ENCODE results near the gene CSF3R. TPM values are rescaled to one million over a fixed set of nuclear protein-coding genes. Genes with fewer than 3 reads are reported as not detected.

CSF3R gene
- total RNA-seq, 1 experiment from 2014 or later, result not detected

- peaks cover 23 to 24% of the 10 kb centered on the region in 2 experiments for H3K4me1 Mint-ChIP-seq
- Histone ChIP-seq H2BK15ac (ENCODE audit: low read depth, low read length) (no peak overlapping the region), H2AFZ (ENCODE audit: low read length) (no peak overlapping the region), H3K79me1 (ENCODE audit: insufficient read depth, low read depth, low read length, poor library complexity, severe bottlenecking) (no peaks in the 10 kb centered on the region), H3K9ac (ENCODE audit: extremely low read depth, insufficient read length, low read length) (no peak overlapping the region), H3K23me2 (ENCODE audit: insufficient read length, low read depth, low read length, poor library complexity, severe bottlenecking) (no peaks in the 10 kb centered on the region), H2AK5ac (ENCODE audit: insufficient read length, low read length) (no peak overlapping the region), H4K8ac (replicated peaks; ENCODE audit: insufficient read length, low read depth, low read length) (no peak overlapping the region), H4K20me1 (ENCODE audit: control insufficient read depth, insufficient read depth, insufficient read length) (no peaks in the 10 kb centered on the region), H2BK20ac (ENCODE audit: low read depth, low read length, poor library complexity, severe bottlenecking) (no peak overlapping the region), H3K56ac (ENCODE audit: insufficient read length, low read depth, low read length) (no peak overlapping the region), H3K79me2 (ENCODE audit: insufficient read depth, low read length) (no peaks in the 10 kb centered on the region), H4K5ac (ENCODE audit: insufficient read length, low read depth, low read length) (no peak overlapping the region), H3K18ac (ENCODE audit: insufficient read length, low read depth, low read length) (no peak overlapping the region), H2BK120ac (ENCODE audit: low read depth, low read length, poor library complexity, severe bottlenecking) (no peak overlapping the region), H4K91ac (ENCODE audit: insufficient read length, low read depth, low read length) (no peak overlapping the region), H2BK12ac (ENCODE audit: insufficient read length, low read depth, low read length) (no peak overlapping the region), H3K27ac (ENCODE audit: insufficient read length, low read depth, low read length) (no peak overlapping the region), H3K4ac (ENCODE audit: low read depth, low read length) (no peak overlapping the region), H3K4me2 (ENCODE audit: insufficient read depth, insufficient read length, low read length) (no peak overlapping the region), H3K23ac (ENCODE audit: insufficient read length, low read depth, low read length) (no peak overlapping the region), H3K27me3 (ENCODE audit: insufficient read depth, low read length) (no peaks in the 10 kb centered on the region), H3K14ac (ENCODE audit: insufficient read depth, low read length) (no peak overlapping the region), H3K4me1 (ENCODE audit: insufficient read depth, low read length) (peaks cover 8% of the 10 kb centered on the region; the same call in 1 of the 2 replicates), H2BK5ac (ENCODE audit: insufficient read length, low read length) (no peak overlapping the region), H3T11ph (ENCODE audit: low read length) (no peak overlapping the region), H3K9me3 (ENCODE audit: control insufficient read depth, low read depth, low read length) (no peaks in the 10 kb centered on the region)
- no peak for TF ChIP-seq CTCF (conservative IDR thresholded peaks at IDR 0.05)
- no peak overlapping the region for H3K27ac Mint-ChIP-seq
- no peaks in the 10 kb centered on the region for H3K9me3 Mint-ChIP-seq
- H3K4me3 Mint-ChIP-seq, result no peak overlapping the region
- WGBS (ENCODE audit: extremely low coverage, insufficient read length, low lambda C conversion rate), result no CpG with 5 or more reads among the region's 12 CpGs
- no peak for DNase-seq
- no peaks in the 10 kb centered on the region for H3K36me3 Mint-ChIP-seq (ENCODE audit: insufficient read depth in 1 of 3, low read depth in 3 of 3)
- no peaks in the 10 kb centered on the region for H3K27me3 Mint-ChIP-seq (ENCODE audit: low read depth)
These were observed 39.9 kb upstream of the CSF3R start for GRCh38 chr1:36522461-36523229.

All from H9 (cell line).